Hepatocyte (in vitro differentiated cells): Measurements from ENCODE around the gene C9orf50. TPM values are rescaled to one million over a fixed set of nuclear protein-coding genes. Genes with fewer than 3 reads are reported as not detected.
"Not testable (repeated sequence)": the region's sequence is repeated elsewhere in the genome, so short reads cannot be mapped to it uniquely, and the experiment has no call there.

Source experiments
- DNase-seq: peaks from one replicate; pipeline ENCODE4 v3.0.0-alpha.2; 2016; ENCODE audit warnings: low spot score
- H2AFZ ChIP-seq: fragments of 200-600 bp; sonication (generic); 2 replicates; pipeline ENCODE4 v1.6.0; 2016; ENCODE audit warnings: antibody characterized with exemption, mild to moderate bottlenecking
- H3K27ac ChIP-seq: fragments of 200-600 bp; sonication (generic); 2 replicates; pipeline ENCODE4 v1.5.1; 2016; ENCODE audit warnings: mild to moderate bottlenecking
- H3K27me3 ChIP-seq: fragments of 200-600 bp; sonication (generic); 2 replicates; pipeline ENCODE4 v1.6.1; 2016
- H3K36me3 ChIP-seq: fragments of 200-600 bp; sonication (generic); replicated peaks from 2 replicates; pipeline ENCODE4 v1.5.1; 2016; ENCODE audit warnings: low read depth; ENCODE audit not compliant: insufficient read depth
- H3K4me1 ChIP-seq: fragments of 200-600 bp; sonication (generic); 2 replicates; pipeline ENCODE4 v1.5.1; 2016; ENCODE audit warnings: mild to moderate bottlenecking, moderate library complexity; ENCODE audit not compliant: insufficient read depth
- H3K4me2 ChIP-seq: fragments of 200-600 bp; sonication (generic); 2 replicates; pipeline ENCODE4 v1.6.0; 2016
- H3K4me3 ChIP-seq: fragments of 200-600 bp; sonication (generic); 2 replicates; pipeline ENCODE4 v1.5.1; 2016; ENCODE audit warnings: mild to moderate bottlenecking
- H3K79me2 ChIP-seq: fragments of 200-600 bp; sonication (generic); 2 replicates; pipeline ENCODE4 v1.6.0; 2017; ENCODE audit warnings: mild to moderate bottlenecking
- H3K9me2 ChIP-seq: fragments of 200-600 bp; sonication (generic); replicated peaks from 2 replicates; pipeline ENCODE4 v1.6.0; 2017; ENCODE audit warnings: mild to moderate bottlenecking; ENCODE audit not compliant: insufficient read depth
- H3K9me3 ChIP-seq: fragments of 200-600 bp; sonication (generic); 2 replicates; pipeline ENCODE4 v1.5.1; 2016; ENCODE audit warnings: low read depth, mild to moderate bottlenecking
- H4K20me1 ChIP-seq: fragments of 200-600 bp; sonication (generic); 2 replicates; pipeline ENCODE4 v1.6.0; 2016; ENCODE audit warnings: mild to moderate bottlenecking; ENCODE audit not compliant: insufficient read depth, poor library complexity, severe bottlenecking
- CTCF ChIP-seq: fragments of 200-600 bp; sonication (generic); IDR thresholded peaks from 2 replicates; pipeline ENCODE4 v1.5.1; 2016; ENCODE audit warnings: antibody characterized with exemption, mild to moderate bottlenecking; ENCODE audit not compliant: poor library complexity
- EZH2 ChIP-seq: fragments of 200-600 bp; sonication (generic); IDR thresholded peaks from 2 replicates; pipeline ENCODE4 v1.6.1; 2016; ENCODE audit warnings: antibody characterized with exemption, mild to moderate bottlenecking, borderline replicate concordance
- EZH2phosphoT487 ChIP-seq: fragments of 200-600 bp; sonication (generic); IDR thresholded peaks from one replicate; pipeline ENCODE4 v1.6.1; 2018; ENCODE audit warnings: antibody characterized with exemption, mild to moderate bottlenecking, low read depth, moderate library complexity; ENCODE audit not compliant: unreplicated experiment, severe bottlenecking
- WGBS: methylation state at CpG from one replicate; pipeline ENCODE4 v1.1.6; 2016; ENCODE audit warnings: low lambda C conversion rate; ENCODE audit errors: missing lambda C conversion rate; 5-methylcytosine and 5-hydroxymethylcytosine counted together
- polyA plus RNA-seq: library from polyadenylated mRNA; unstranded; fragments of >200 nt; fragmentation: Nextera tagmentation; extraction: Ambion mirVana; gene quantifications from 2 replicates; pipeline ENCODE4 v1.2.1, GENCODE V29; 2016
- total RNA-seq: library from RNA; depleted of rRNA; stranded (reverse); fragments of >200 nt; gene quantifications from 2 replicates; pipeline ENCODE4 v1.2.3, GENCODE V29; 2014

The C9orf50 gene
- total and polyA plus RNA-seq, 2 experiments from 2014 or later, result not detected

GRCh38 chr9:129665814-129666520, 45.1 kb upstream of the C9orf50 start:
- no peak for TF ChIP-seq EZH2
- TF ChIP-seq EZH2phosphoT487, result no peak
- no peak for TF ChIP-seq CTCF
- H4K20me1 ChIP-seq, result no peaks in the 10 kb centered on the region
- H3K4me3 ChIP-seq, result peak overlapping the region; percentile 42
- no peak for DNase-seq
- H3K27ac ChIP-seq, result no peak overlapping the region
- H3K9me3 ChIP-seq, result no peaks in the 10 kb centered on the region
- H2AFZ ChIP-seq, result no peak overlapping the region
- H3K9me2 ChIP-seq, result no peaks in the 10 kb centered on the region
- H3K27me3 ChIP-seq, result peaks cover 40% of the 10 kb centered on the region
- H3K4me2 ChIP-seq, result peak overlapping the region; percentile 83
- H3K4me1 ChIP-seq, result peaks cover 12% of the 10 kb centered on the region
- peaks cover 25% of the 10 kb centered on the region for H3K79me2 ChIP-seq
- H3K36me3 ChIP-seq, result no peaks in the 10 kb centered on the region
- 2% methylated on average over 33 of the region's 88 CpGs for WGBS

GRCh38 chr9:129665389-129665775, 44.5 kb upstream of the C9orf50 start, which contains the start of gene PRRX2:
TSS of gene PRRX2 (plus strand) at chr9:129665647. CDS start at chr9:129665868, 221 bp downstream.
- no peaks in the 10 kb centered on the region for H3K36me3 ChIP-seq
- peak within 1 kb of the TSS; percentile 83 for H3K4me2 ChIP-seq
- H2AFZ ChIP-seq, result peak within 1 kb of the TSS; percentile 49
- peaks cover 43% of the 10 kb centered on the region for H3K27me3 ChIP-seq
- no peaks in the 10 kb centered on the region for H3K9me3 ChIP-seq
- H3K79me2 ChIP-seq, result peaks cover 25% of the 10 kb centered on the region
- peak within 1 kb of the TSS; percentile 42 for H3K4me3 ChIP-seq
- H3K4me1 ChIP-seq, result peaks cover 12% of the 10 kb centered on the region
- H3K9me2 ChIP-seq, result no peaks in the 10 kb centered on the region
- peak; percentile 77 for DNase-seq
- no peak for TF ChIP-seq EZH2
- TF ChIP-seq EZH2phosphoT487, result peak; percentile 63
- TF ChIP-seq CTCF, result no peak
- no peaks in the 10 kb centered on the region for H4K20me1 ChIP-seq
- peak within 1 kb of the TSS; percentile 80 for H3K27ac ChIP-seq
- no CpG with 5 or more reads among the region's 37 CpGs for WGBS

DNA sequence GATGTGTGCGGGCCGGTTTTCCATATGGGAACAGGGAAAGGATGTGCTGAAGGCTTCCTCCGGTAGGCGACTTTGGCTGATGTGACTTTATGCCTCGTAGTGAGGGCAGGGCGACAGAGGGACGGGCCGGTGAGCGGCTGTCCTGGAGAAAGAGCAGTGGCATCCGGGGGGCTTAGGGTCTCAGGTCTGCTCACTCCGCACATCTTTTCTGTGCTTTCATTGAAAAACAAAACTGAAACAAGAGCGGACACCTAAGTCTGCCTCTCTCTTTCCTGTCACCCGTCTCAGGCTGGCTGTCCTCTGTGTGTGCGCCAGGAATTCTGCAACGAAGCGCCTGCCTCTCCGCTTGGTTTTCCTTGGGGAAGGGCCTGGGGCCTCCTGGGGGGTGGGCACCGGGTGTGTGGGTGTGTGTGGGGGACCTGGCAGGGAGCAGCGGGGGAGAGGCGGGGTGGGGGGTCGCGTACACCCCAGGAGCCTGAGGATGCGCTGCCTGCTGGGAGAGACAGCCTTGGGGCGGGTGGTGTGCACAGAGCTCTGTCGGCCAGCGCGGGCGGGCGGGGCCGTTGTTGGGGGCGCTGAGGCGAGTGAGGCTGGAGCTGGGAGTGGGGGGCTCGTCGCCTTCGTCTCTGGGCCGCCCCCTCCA, 44.0 kb upstream of the C9orf50 start:
- 11% methylated on average over 18 of the region's 36 CpGs for WGBS
- H3K27ac ChIP-seq, result peak overlapping the region; percentile 80
- H2AFZ ChIP-seq, result peak overlapping the region; percentile 49
- peaks cover 20% of the 10 kb centered on the region for H3K79me2 ChIP-seq
- peaks cover 12% of the 10 kb centered on the region for H3K4me1 ChIP-seq
- H3K4me2 ChIP-seq, result peak overlapping the region; percentile 83
- H3K9me3 ChIP-seq, result no peaks in the 10 kb centered on the region
- no peaks in the 10 kb centered on the region for H3K36me3 ChIP-seq
- peak overlapping the region; percentile 42 for H3K4me3 ChIP-seq
- H4K20me1 ChIP-seq, result no peaks in the 10 kb centered on the region
- DNase-seq, result no peak
- peaks cover 41% of the 10 kb centered on the region for H3K27me3 ChIP-seq
- no peak for TF ChIP-seq CTCF
- no peak for TF ChIP-seq EZH2
- TF ChIP-seq EZH2phosphoT487, result no peak
- H3K9me2 ChIP-seq, result no peaks in the 10 kb centered on the region

DNA sequence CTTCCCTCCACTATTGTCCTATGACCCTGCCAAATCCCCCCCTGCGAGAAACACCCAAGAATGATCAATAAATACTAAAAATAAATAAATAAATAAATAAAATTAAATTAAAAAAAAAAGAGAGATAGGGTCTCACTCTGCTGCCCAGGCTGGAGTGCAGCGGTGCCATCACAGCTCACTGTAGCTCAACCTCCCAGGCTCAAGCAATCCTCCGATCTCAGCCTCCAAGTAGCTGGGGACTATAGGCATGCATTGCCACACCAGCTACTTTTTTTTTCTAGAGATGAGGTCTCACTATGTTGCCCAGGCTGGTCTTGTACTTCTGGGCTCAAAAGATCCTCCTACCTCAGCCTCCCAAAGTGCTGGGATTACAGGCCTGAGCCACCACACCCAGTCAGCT, 41.3 kb upstream of the C9orf50 start:
- not testable (repeated sequence) for H3K4me2 ChIP-seq, H3K4me1 ChIP-seq, H3K9me2 ChIP-seq, H4K20me1 ChIP-seq, H2AFZ ChIP-seq, H3K4me3 ChIP-seq, H3K36me3 ChIP-seq, DNase-seq, H3K9me3 ChIP-seq, H3K79me2 ChIP-seq, H3K27ac ChIP-seq
- peaks cover 33% of the 10 kb centered on the region for H3K27me3 ChIP-seq
- WGBS, result 96% methylated on average over 3 of the region's 3 CpGs
